Stimulated activated CD4-positive, alpha-beta T cell treated with anti-CD3 and anti-CD28 coated beads, Interleukin-4, amount 100 ng/mL, for 1 hour (primary cell): ENCODE data around the gene THUMPD2.

Source experiments
- DNase-seq: peaks from one replicate; pipeline ENCODE4 v3.0.0-alpha.2; 2020

The THUMPD2 gene

DNA sequence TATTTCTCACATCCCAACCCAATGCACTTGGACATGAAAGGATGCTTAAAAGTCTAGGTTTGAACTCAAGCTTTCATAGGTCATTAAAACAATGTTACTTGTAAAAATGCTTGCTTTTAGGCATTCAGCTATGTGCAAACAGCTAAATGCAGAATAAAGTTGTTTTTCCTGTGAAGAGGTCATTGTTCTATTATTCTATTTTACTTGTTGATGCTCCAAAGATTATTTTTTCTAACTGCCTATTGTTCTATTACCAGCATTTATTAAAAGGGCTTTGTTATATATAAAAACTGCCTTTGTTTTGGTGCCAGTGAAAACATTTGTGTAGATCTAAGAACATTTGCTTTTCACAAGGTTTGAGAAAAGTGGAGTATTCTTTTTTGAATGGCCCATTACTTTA is 64.0 kb downstream of the THUMPD2 start:
- no peak for DNase-seq

DNA sequence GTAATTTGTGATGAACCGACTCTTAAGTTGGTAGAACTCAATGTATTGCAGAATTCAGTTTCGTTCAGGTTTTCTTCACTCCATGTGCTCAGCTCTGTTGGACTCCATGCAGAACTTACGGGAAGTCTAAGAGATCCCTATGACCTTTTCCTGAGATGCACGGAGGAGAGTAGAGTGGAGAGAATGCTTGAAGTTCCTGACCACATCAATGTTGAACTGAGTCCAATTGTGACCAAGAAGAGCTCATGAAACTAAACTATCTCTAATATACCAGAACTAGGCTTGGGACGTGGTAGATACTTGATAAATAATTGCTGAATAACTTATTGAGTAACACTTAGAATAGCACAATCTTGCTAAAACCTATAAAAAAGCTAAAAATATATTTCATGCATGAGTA is 66.1 kb downstream of the THUMPD2 start:
- DNase-seq = no peak

DNA sequence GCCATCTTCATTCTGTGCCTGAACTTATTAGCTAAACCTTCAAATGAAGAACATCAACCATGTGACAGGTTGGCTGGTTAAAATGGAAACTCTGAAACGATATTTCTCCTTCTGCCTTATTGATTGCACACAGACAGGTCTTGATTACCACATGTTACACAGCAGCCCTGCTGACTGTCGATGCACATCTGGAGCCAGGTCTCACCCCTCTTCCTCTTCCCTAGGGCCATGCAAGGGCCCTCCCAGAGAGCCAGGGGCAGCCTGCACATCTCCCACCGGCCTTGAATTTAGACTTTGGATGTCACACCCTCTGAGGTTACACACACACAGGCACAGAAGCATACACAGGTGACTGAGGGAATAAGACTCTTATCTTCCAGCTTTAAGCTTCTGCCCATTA is 68.3 kb downstream of the THUMPD2 start:
- no peak for DNase-seq

DNA sequence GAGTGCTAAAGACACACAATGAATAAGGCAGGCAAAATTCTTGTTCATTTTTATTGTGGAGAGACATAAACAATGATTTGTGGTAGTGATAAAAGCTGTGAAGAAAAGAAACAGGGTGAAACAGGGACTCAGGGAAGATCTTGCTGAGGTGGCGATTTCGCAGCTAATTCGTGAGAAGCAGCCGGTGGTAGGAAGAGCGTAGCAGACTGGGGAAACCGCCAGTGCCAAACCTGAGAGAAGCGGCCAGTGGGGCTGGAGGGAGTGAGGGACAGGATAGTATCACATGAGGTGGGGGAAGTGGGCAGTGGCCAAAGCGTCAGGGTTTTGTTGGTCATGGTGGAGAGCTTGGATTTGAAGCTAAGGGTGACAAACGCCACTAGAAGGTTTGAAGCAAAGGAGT is 71.1 kb downstream of the THUMPD2 start:
- no peak for DNase-seq

DNA sequence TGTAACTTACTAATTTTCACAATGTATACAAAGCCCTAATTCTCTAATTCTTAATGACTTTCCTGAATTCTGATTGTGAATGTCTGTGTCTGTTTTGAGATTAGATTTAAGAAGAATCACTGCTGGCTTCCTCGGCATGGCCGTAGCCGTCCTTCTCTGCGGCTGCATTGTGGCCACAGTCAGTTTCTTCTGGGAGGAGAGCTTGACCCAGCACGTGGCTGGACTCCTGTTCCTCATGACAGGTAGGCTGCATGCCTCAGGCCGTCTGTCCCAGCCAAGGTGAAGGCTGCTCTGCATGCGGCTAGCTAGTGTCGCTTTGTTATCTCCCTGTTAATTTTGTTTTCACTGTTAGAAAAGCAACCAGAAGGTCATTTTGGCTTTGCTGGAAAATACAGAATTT is 72.1 kb downstream of the THUMPD2 start:
- DNase-seq = no peak

DNA sequence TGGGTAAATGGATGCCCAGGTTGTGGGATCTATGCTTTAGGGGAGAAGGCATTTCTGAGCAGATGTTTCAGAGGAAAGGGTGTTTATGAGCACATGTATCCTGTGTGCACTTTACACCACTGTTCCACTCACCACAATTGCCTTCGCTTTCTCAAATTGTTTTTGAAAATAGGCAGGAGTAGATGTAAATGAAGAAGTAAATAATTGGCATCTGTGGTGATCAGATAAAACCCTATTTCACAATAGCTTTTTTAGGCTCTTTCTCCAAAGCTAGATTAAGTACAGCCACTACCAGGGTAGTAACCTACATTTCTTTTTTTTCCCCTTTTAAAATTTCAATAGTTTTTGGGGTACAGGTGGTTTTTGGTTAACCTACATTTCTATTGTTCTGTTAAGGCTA is 72.7 kb downstream of the THUMPD2 start:
- DNase-seq = no peak

DNA sequence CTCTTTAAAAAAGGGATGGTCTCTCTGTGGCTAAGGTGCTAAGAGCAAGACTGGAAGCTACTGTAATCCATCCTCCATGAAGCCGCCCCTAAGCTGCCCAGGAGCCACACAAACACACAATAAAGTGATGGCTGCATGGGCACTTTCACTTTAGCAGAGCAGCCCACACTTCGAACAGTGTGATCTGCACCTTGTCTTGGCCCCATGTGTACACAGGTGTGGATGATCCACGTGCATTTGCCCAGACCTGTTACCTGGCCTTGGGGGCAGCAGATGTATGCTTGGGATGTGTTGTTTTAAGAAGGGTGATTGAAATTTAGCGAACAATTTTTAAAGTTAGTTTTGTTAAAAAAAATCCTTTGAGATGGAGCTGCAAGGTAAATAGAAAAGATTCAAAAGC is 73.4 kb downstream of the THUMPD2 start:
- DNase-seq = no peak

DNA sequence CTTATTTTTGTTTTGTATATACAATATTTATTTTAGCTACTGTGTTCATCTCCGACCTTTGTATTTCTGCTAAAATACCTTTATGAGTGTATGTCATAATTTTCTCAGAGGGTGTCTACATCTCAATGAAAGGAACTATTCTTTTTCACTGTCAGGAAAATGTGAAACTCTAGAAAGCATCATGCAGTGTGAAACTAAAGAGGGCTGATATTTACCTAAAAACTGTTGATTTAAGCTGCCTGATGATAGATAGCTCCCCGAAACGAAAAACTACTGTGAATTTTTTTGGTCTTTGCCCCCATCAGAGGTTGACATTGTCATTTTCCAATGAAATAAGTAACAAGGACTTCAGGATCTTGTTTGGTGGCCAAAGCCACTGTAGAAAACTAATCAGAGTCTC is 74.5 kb downstream of the THUMPD2 start:
- no peak for DNase-seq

DNA sequence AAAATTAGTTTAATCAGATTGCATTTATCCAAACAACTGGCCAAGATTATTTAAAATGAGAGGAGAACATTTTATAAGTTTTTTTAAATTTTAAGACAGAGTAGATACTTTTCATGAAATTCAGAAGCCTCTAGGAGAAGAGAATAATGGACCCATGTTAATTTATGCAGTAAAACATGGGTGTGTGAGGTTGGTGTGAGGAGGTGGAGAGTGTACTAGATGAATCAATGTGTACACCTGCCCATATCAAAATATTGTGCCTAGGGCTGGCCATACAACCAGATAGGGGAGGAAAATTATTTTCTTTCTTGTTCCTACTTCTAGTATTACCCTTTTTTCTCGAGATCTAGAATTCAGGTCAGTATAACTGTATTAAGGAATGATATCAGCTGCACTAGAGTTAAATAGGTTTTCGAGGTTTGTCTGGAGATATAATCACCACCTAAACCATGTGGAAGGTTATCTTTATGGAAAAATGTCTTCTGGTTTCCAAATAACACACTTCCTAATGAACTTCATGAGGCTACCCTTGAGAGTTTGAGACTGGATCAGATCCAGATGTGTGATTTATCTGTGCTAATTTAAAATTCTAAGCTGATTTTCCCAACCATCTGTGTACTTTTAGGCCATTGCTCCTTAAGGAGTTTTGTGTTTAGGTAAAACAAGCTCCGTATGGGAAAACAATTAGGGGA is 75.7 kb downstream of the THUMPD2 start:
- no peak for DNase-seq

DNA sequence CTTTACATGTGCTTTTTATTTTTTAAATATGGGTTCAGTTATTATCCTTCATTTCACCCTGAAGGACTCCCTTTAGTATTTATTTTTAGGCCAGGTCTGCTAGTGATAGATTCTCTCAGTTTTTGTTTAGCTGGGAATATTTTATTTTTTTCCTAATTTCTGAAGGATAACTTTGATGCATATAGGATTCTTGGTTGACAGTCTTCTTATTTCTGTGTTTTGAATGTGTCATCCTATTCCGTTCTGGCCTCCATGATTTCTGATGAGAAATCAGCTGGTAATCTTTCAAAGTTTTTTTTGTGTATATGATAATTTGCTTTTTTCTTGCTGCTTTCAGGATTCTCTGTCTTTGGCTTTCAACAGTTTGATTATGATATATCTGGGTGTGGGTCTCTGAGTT is 77.9 kb downstream of the THUMPD2 start:
- DNase-seq = no peak

DNA sequence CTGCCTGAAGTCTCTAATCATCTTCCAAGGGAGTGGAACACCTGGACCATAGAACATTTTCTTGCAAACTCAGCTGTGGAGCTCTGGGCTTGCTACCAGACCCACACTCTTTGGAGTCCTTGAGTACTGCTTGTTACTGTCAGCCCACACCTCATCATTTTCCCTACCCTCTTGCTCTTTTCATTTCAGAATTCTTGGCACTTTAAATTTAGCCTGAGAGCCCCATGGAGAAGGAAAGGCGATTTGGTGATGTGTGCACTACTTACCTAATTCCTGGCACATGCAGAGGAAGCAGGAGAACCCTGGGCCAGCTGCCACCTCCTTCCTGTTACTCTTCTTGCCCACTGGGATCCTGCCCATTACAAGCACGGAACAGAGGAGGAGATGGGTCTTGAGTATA is 81.6 kb downstream of the THUMPD2 start:
- no peak for DNase-seq

DNA sequence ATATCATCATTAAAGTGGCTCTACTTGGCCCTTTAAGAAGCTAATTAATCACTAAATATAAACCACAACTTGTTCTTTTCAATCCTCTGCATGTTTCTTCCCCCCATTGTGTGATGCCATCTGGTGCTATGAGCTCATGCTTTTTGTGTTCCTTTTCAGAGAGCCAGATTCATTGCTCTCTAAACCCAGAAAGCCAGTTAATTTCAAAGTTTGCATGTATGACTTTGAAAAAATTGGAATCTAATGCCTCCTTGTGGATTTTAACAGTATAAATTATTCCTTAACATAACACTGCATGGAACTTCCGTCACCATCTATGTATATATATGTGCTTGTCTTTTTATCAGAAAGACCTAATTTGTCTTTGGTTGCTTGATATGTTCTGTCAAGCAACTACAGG is 82.2 kb downstream of the THUMPD2 start:
- DNase-seq = no peak

DNA sequence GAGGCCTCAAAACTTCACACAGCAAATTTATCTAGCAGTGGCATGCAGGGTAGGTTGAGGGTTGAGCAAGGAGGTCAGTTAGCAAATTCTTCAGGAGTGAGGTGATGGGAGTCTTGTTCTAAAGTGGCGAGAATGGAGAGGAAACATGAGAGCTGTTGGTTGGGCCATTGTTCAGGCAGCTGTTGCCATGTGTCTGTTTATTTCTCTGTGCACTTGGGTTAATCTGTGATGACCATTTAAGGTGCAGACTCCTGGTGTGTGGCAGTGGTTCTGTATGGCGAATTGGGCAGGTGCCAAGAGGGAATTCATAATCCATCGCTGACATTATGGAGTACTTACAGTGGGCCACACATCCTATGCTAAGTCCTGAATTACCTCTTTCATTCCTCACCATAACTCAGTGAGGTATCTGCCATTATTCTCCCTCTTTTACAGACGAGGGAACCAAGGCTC is 82.9 kb downstream of the THUMPD2 start:
- no peak for DNase-seq

DNA sequence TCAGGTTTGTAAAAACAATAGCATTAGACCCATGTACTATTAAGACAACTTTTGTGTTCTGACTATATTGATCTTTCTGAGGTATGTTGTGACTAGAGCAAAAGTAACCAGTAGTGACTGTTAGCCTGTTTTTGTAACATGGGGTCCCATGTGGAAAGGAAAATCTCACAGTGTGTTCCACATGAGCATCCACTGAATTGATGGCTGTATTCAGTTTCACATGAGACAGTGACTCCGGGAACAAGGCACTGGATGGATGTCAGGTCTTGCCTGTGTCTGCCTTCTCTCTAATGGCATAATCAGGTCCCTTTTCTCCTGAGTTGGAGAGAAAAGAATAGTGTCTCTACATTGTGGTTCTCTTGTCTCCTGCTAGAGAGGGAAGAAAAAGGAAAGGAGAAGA is 85.8 kb downstream of the THUMPD2 start:
- DNase-seq = no peak

DNA sequence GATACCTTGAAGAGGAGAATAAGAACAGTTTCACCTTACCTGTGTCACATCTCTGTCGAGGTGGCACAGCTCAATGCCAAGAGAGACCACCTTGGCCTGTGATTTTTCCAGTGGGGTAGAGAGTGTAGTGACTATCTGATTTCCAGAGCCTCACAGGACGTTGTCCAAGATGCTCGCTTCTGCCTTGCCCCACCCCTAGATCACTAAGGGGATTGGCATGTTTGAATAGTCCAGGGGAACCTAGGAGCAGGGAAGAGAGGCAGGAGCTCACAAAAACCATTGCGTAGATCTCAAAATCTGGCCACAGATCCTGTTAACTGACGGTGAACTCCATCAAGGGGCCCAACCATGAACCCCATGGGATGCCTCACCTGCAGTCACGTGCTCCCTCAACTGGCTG is 89.2 kb downstream of the THUMPD2 start:
- DNase-seq = no peak

DNA sequence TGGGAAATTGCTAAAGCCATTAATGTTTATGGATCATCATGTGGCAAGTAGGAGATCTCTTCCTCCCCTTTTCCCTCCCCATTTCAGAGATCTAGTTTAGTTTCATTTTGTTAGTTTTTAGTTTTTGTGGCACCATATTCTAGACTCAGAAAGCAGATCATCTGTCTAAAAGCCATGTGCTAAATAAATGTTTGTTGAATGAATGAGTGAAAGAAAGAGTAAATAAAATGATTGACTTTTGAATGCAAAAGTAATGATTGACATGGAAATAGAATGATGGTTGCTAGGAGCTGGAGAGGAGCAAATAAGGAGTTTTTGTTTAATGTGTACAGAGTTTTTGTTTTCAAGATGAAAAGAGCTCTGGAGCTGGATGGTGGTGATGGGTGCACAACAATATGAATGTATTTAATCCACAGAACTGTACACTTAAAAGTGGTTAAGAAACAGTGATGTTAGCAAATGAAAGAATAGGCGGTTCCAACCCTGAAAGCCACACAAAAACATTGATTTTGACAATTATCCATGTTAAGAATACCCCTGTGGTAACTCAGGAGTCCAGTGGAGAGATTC is 89.7 kb downstream of the THUMPD2 start:
- no peak for DNase-seq

DNA sequence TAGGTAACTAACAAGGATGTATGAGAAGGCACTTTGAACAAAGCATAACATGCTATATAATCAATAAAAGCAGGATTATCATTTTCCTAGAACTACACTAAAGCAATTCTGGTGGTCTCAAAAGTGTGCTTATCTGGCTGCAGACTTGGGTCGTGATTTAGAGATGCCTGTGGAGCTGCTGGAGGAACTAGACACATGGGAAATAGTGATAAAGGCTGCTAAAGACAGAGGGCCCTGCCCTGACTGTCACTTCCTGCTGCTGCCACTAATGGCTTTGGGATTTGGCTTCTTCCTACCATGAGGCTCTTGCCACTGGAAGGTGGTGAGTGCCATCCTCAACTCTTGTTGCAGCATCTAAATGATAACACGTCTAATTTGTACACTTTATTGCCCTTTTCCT is 90.9 kb downstream of the THUMPD2 start:
- no peak for DNase-seq

DNA sequence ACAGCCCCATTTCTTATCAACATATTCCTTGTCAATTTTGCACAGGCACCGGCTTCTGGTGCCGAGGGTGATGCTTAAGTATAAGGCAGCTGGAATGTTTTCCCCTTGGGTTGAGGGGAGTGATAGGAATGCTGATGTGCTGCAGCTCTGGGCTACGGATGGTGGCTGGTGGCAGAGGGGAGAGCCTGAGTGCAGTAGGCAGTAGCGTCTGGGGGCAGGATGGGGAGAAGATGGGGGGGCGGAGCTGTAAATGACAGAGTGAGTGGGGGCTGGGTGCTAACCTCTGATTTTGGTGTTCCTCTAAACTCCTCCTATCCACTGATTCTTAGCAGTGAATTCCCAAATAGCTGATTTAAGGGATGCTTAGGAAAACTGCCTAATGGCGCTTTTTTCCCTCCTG is 92.6 kb downstream of the THUMPD2 start:
- no peak for DNase-seq
